Measurements from ENCODE around the gene MAN1C1. TPM values are rescaled to one million over a fixed set of nuclear protein-coding genes. Genes with fewer than 3 reads are reported as not detected.

Gene MAN1C1
- total RNA-seq, 2 donors from 2014 or later = 2.2 to 4.3 TPM

DNA sequence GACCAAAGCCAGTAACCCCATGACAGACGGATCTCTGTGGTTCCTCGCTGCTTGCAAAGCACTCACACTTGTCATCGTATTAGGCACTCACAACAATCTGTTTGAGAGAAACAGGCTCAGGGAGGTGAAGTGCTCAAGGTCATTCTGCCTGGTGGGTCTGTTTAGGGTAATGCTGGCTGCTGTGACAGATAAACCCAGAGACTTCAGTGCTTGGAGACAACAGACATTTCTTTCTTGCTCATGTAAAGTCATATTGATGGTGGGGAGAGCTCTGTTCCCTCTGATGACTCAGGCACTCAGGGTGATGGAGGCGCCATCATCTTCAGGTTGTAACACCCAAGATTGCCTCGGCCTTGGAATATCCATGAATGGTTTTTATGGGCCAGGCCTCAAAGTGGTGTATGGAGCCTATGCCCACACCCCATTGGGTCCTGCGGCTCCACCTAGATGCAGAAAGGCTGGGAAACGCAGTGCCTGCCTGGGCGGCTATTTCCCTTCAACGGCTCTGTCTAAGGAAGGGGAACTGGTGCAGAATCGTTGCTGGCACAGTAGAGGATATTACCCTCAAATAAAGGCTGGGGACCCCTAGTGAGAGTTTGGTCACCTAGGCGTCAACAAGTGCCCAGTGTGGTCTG is 111.8 kb downstream of the MAN1C1 start:
- H3K9ac ChIP-seq (ENCODE audit: extremely low read depth, low read length, poor library complexity, severe bottlenecking) = no peak overlapping the region
- H3K4me1 Mint-ChIP-seq = peaks cover 22% of the 10 kb centered on the region
- no peak overlapping the region for H3K4me3 Mint-ChIP-seq
- no peaks in the 10 kb centered on the region for H3K36me3 Mint-ChIP-seq (ENCODE audit: low read depth)
- H3K4me3 ChIP-seq (ENCODE audit: low read length) = no peak overlapping the region
- no peaks in the 10 kb centered on the region for H3K9me3 ChIP-seq (ENCODE audit: control insufficient read depth, low read length)
- H3K27ac Mint-ChIP-seq = no peak overlapping the region
- no peaks in the 10 kb centered on the region for H3K9me3 Mint-ChIP-seq
- TF ChIP-seq, protein P1, sequence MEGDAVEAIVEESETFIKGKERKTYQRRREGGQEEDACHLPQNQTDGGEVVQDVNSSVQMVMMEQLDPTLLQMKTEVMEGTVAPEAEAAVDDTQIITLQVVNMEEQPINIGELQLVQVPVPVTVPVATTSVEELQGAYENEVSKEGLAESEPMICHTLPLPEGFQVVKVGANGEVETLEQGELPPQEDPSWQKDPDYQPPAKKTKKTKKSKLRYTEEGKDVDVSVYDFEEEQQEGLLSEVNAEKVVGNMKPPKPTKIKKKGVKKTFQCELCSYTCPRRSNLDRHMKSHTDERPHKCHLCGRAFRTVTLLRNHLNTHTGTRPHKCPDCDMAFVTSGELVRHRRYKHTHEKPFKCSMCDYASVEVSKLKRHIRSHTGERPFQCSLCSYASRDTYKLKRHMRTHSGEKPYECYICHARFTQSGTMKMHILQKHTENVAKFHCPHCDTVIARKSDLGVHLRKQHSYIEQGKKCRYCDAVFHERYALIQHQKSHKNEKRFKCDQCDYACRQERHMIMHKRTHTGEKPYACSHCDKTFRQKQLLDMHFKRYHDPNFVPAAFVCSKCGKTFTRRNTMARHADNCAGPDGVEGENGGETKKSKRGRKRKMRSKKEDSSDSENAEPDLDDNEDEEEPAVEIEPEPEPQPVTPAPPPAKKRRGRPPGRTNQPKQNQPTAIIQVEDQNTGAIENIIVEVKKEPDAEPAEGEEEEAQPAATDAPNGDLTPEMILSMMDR (conservative IDR thresholded peaks at IDR 0.05) = no peak
- no peaks in the 10 kb centered on the region for H3K27me3 ChIP-seq (ENCODE audit: control insufficient read depth, insufficient read depth, low read length, poor library complexity, severe bottlenecking)
- H3K36me3 ChIP-seq (ENCODE audit: control insufficient read depth, insufficient read depth, low read length) = no peaks in the 10 kb centered on the region
- H3K4me1 ChIP-seq (ENCODE audit: control insufficient read depth, insufficient read depth, low read length) = peaks cover 29% of the 10 kb centered on the region
- DNase-seq = no peak
- no peak overlapping the region for H3K27ac ChIP-seq (ENCODE audit: low read depth, low read length)
- no peaks in the 10 kb centered on the region for H3K27me3 Mint-ChIP-seq (ENCODE audit: insufficient read depth)
- WGBS, 2 experiments (ENCODE audit: insufficient coverage in 1 of 2, insufficient read length in 1 of 2) = 90 to 91% methylated on average over 9 to 11 of the region's 11 CpGs

DNA sequence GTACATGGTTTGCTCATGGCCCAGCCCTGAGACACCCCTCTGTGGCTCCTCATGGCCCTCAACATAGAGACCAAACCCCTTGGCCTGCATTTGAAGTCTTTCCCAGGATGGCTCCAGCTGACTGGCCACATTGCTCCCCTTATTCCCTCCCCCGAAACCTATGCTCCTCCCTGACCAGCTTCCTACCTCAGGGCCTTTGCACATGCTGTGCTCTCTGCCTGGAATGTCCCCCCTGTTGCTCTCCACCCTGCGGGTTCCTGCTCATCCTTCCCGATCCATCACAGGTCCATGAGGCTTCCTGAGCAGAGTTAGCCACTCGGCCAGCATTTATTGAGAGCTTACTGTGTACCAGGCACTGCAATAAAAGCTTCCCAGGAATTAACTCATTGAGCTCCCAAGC is 112.5 kb downstream of the MAN1C1 start:
- Histone ChIP-seq H3K9ac (ENCODE audit: extremely low read depth, low read length, poor library complexity, severe bottlenecking) (no peak overlapping the region), H3K27me3 (ENCODE audit: control insufficient read depth, insufficient read depth, low read length, poor library complexity, severe bottlenecking) (no peaks in the 10 kb centered on the region), H3K36me3 (ENCODE audit: control insufficient read depth, insufficient read depth, low read length) (no peaks in the 10 kb centered on the region), H3K9me3 (ENCODE audit: control insufficient read depth, low read length) (no peaks in the 10 kb centered on the region), H3K4me1 (ENCODE audit: control insufficient read depth, insufficient read depth, low read length) (peaks cover 29% of the 10 kb centered on the region), H3K4me3 (ENCODE audit: low read length) (no peak overlapping the region), H3K27ac (ENCODE audit: low read depth, low read length) (no peak overlapping the region)
- no peaks in the 10 kb centered on the region for H3K9me3 Mint-ChIP-seq
- 88 to 92% methylated on average over 4 of the region's 4 CpGs for WGBS, 2 experiments (ENCODE audit: insufficient coverage in 1 of 2, insufficient read length in 1 of 2)
- TF ChIP-seq, protein P1 (conservative IDR thresholded peaks at IDR 0.05) = no peak
- H3K4me1 Mint-ChIP-seq = peaks cover 22% of the 10 kb centered on the region
- H3K27me3 Mint-ChIP-seq (ENCODE audit: insufficient read depth) = no peaks in the 10 kb centered on the region
- no peak overlapping the region for H3K4me3 Mint-ChIP-seq
- no peaks in the 10 kb centered on the region for H3K36me3 Mint-ChIP-seq (ENCODE audit: low read depth)
- no peak for DNase-seq
- H3K27ac Mint-ChIP-seq = no peak overlapping the region

DNA sequence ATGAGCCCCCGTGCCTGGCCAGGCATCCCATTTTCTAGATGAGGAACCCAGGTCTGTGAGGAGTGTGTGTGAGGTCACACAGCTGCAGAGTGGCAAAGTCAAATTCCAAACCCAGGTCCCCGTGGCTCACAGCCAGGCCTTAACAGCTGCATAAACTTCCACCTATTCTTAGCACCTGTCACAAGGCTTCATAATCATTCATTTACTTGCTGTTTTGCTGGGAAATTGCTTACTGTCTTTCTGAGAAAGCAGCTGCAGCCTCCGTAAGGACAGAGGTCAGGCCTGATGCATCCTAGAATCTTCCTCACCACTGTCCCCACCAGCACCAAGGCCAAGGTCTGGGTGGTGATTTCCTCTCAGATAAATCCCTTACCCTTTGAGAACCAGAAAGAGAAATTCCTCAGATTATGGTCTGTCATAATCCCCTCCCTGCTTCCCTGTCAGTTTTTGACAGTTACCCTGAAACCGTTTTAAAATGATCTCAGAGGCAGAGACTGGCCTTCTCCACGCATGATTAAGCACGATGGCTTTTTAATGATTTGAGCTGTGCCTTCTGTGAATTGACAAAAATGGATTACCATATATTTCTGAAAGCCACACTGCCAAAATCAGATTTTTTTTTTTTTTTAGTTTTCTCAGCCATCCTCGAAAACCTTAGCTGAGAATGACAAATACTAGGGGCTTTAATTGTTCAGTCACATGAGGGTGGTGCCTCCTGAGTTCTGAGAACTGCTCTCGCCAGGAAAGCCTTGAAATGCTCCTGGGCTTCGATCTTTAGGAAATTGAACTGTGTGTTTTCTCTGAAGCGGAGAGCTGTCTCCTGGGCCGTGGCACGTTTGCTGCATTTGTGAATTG is 113.4 kb downstream of the MAN1C1 start:
- H3K27me3 ChIP-seq (ENCODE audit: control insufficient read depth, insufficient read depth, low read length, poor library complexity, severe bottlenecking) = no peaks in the 10 kb centered on the region
- H3K36me3 Mint-ChIP-seq (ENCODE audit: low read depth) = no peaks in the 10 kb centered on the region
- H3K27ac ChIP-seq (ENCODE audit: low read depth, low read length) = no peak overlapping the region
- H3K27me3 Mint-ChIP-seq (ENCODE audit: insufficient read depth) = no peaks in the 10 kb centered on the region
- no peak overlapping the region for H3K27ac Mint-ChIP-seq
- H3K9ac ChIP-seq (ENCODE audit: extremely low read depth, low read length, poor library complexity, severe bottlenecking) = no peak overlapping the region
- TF ChIP-seq, protein P1 (conservative IDR thresholded peaks at IDR 0.05) = no peak
- no peak overlapping the region for H3K4me3 ChIP-seq (ENCODE audit: low read length)
- no peaks in the 10 kb centered on the region for H3K9me3 Mint-ChIP-seq
- 88 to 90% methylated on average over 9 to 12 of the region's 12 CpGs for WGBS, 2 experiments (ENCODE audit: insufficient coverage in 1 of 2, insufficient read length in 1 of 2)
- H3K4me3 Mint-ChIP-seq = no peak overlapping the region
- H3K4me1 Mint-ChIP-seq = peaks cover 13% of the 10 kb centered on the region
- no peaks in the 10 kb centered on the region for H3K36me3 ChIP-seq (ENCODE audit: control insufficient read depth, insufficient read depth, low read length)
- DNase-seq = no peak
- H3K9me3 ChIP-seq (ENCODE audit: control insufficient read depth, low read length) = no peaks in the 10 kb centered on the region
- H3K4me1 ChIP-seq (ENCODE audit: control insufficient read depth, insufficient read depth, low read length) = peaks cover 21% of the 10 kb centered on the region
